NB4 (cell line): ENCODE data around the gene CBR4.

Source experiments
- MYC ChIP-seq: IDR thresholded peaks from 2 replicates; pipeline ENCODE4 v1.6.1; 2011; ENCODE audit warnings: low read depth, low read length
- POLR2A ChIP-seq: IDR thresholded peaks from 2 replicates; pipeline ENCODE4 v1.6.1; 2011; ENCODE audit warnings: mild to moderate bottlenecking; ENCODE audit not compliant: insufficient read length; ENCODE audit errors: extremely low read depth
- TF ChIP-seq, protein P1 (sequence below): IDR thresholded peaks from one replicate; pipeline ENCODE4 v1.5.1; 2012; ENCODE audit warnings: low read depth, low read length
- TF ChIP-seq, protein P2 (sequence below): IDR thresholded peaks from 2 replicates; pipeline ENCODE4 v1.6.1; 2011; ENCODE audit warnings: low read depth, low read length

- TF ChIP-seq, protein P1, sequence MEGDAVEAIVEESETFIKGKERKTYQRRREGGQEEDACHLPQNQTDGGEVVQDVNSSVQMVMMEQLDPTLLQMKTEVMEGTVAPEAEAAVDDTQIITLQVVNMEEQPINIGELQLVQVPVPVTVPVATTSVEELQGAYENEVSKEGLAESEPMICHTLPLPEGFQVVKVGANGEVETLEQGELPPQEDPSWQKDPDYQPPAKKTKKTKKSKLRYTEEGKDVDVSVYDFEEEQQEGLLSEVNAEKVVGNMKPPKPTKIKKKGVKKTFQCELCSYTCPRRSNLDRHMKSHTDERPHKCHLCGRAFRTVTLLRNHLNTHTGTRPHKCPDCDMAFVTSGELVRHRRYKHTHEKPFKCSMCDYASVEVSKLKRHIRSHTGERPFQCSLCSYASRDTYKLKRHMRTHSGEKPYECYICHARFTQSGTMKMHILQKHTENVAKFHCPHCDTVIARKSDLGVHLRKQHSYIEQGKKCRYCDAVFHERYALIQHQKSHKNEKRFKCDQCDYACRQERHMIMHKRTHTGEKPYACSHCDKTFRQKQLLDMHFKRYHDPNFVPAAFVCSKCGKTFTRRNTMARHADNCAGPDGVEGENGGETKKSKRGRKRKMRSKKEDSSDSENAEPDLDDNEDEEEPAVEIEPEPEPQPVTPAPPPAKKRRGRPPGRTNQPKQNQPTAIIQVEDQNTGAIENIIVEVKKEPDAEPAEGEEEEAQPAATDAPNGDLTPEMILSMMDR: no peak
- TF ChIP-seq, protein P2, sequence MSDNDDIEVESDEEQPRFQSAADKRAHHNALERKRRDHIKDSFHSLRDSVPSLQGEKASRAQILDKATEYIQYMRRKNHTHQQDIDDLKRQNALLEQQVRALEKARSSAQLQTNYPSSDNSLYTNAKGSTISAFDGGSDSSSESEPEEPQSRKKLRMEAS: no peak
- no peak for TF ChIP-seq POLR2A
- no peak for TF ChIP-seq MYC
Observed at GRCh38 chr4:168995537-168996295, 14.3 kb downstream of the CBR4 start.
